ENCODE results near the gene TIMM21. TPM values are rescaled to one million over a fixed set of nuclear protein-coding genes. Genes with fewer than 3 reads are reported as not detected.

The TIMM21 gene
- total RNA-seq, 2 experiments from 2014 or later: 25.2 to 30.8 TPM

- Histone ChIP-seq H2AFZ (ENCODE audit: low read length) (no peak overlapping the region), H3K36me3 (ENCODE audit: insufficient read depth, low read length) (no peaks in the 10 kb centered on the region), H3K4me1 (ENCODE audit: insufficient read depth, low read length, poor library complexity, severe bottlenecking) (no peaks in the 10 kb centered on the region), H3K79me2 (ENCODE audit: insufficient read depth, low read depth, low read length) (no peaks in the 10 kb centered on the region), H3K27ac (ENCODE audit: low read depth, low read length, poor library complexity, severe bottlenecking) (no peak overlapping the region), H3K4me2 (ENCODE audit: low read length) (no peak overlapping the region), H3K9me2 (ENCODE audit: insufficient read depth, low read length) (no peaks in the 10 kb centered on the region), H4K20me1 (ENCODE audit: insufficient read depth, low read length) (no peaks in the 10 kb centered on the region), H3K4me3 (ENCODE audit: low read depth, low read length, poor library complexity, severe bottlenecking) (no peak overlapping the region), H3K9me3 (ENCODE audit: low read length) (no peaks in the 10 kb centered on the region)
- DNase-seq (ENCODE audit: low spot score): no peak
- ChIA-PET POLR2A (no interaction called here), CTCF (ENCODE audit: unreplicated experiment) (no interaction called here)
- intact Hi-C loops (cut with micrococcal nuclease; ENCODE audit: unreplicated experiment): no loop called here
- BruUV-seq (replicated peaks): no TSS peak
- TF ChIP-seq, protein P1, sequence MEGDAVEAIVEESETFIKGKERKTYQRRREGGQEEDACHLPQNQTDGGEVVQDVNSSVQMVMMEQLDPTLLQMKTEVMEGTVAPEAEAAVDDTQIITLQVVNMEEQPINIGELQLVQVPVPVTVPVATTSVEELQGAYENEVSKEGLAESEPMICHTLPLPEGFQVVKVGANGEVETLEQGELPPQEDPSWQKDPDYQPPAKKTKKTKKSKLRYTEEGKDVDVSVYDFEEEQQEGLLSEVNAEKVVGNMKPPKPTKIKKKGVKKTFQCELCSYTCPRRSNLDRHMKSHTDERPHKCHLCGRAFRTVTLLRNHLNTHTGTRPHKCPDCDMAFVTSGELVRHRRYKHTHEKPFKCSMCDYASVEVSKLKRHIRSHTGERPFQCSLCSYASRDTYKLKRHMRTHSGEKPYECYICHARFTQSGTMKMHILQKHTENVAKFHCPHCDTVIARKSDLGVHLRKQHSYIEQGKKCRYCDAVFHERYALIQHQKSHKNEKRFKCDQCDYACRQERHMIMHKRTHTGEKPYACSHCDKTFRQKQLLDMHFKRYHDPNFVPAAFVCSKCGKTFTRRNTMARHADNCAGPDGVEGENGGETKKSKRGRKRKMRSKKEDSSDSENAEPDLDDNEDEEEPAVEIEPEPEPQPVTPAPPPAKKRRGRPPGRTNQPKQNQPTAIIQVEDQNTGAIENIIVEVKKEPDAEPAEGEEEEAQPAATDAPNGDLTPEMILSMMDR (conservative IDR thresholded peaks at IDR 0.05; ENCODE audit: low read length): no peak
- no peak for TF ChIP-seq EZH2phosphoT487 (IDR thresholded peaks at IDR 0.05; ENCODE audit: borderline replicate concordance, low read depth, low read length)
Measured at GRCh38 chr18:74185860-74186259, 37.5 kb downstream of the TIMM21 start.

- Histone ChIP-seq H3K79me2 (ENCODE audit: insufficient read depth, low read depth, low read length) (no peaks in the 10 kb centered on the region), H2AFZ (ENCODE audit: low read length) (no peak overlapping the region), H3K4me2 (ENCODE audit: low read length) (no peak overlapping the region), H3K36me3 (ENCODE audit: insufficient read depth, low read length) (no peaks in the 10 kb centered on the region), H3K9me3 (ENCODE audit: low read length) (no peaks in the 10 kb centered on the region), H3K9me2 (ENCODE audit: insufficient read depth, low read length) (no peaks in the 10 kb centered on the region), H4K20me1 (ENCODE audit: insufficient read depth, low read length) (no peaks in the 10 kb centered on the region), H3K4me3 (ENCODE audit: low read depth, low read length, poor library complexity, severe bottlenecking) (no peak overlapping the region), H3K4me1 (ENCODE audit: insufficient read depth, low read length, poor library complexity, severe bottlenecking) (no peaks in the 10 kb centered on the region), H3K27ac (ENCODE audit: low read depth, low read length, poor library complexity, severe bottlenecking) (no peak overlapping the region)
- BruUV-seq (replicated peaks): no TSS peak
- no peak for DNase-seq (ENCODE audit: low spot score)
- ChIA-PET POLR2A (no interaction called here), CTCF (ENCODE audit: unreplicated experiment) (no interaction called here)
- TF ChIP-seq EZH2phosphoT487 (IDR thresholded peaks at IDR 0.05; ENCODE audit: borderline replicate concordance, low read depth, low read length): no peak
- TF ChIP-seq, protein P1 (conservative IDR thresholded peaks at IDR 0.05; ENCODE audit: low read length): no peak
- intact Hi-C loops (cut with micrococcal nuclease; ENCODE audit: unreplicated experiment): no loop called here
Measured at GRCh38 chr18:74186661-74187060, 38.3 kb downstream of the TIMM21 start.

GRCh38 chr18:74190086-74190485 is 41.8 kb downstream of the TIMM21 start:
- Histone ChIP-seq H3K9me2 (ENCODE audit: insufficient read depth, low read length) (no peaks in the 10 kb centered on the region), H3K9me3 (ENCODE audit: low read length) (no peaks in the 10 kb centered on the region), H3K79me2 (ENCODE audit: insufficient read depth, low read depth, low read length) (no peaks in the 10 kb centered on the region), H3K4me2 (ENCODE audit: low read length) (no peak overlapping the region), H2AFZ (ENCODE audit: low read length) (no peak overlapping the region), H4K20me1 (ENCODE audit: insufficient read depth, low read length) (no peaks in the 10 kb centered on the region), H3K36me3 (ENCODE audit: insufficient read depth, low read length) (no peaks in the 10 kb centered on the region), H3K4me3 (ENCODE audit: low read depth, low read length, poor library complexity, severe bottlenecking) (no peak overlapping the region), H3K4me1 (ENCODE audit: insufficient read depth, low read length, poor library complexity, severe bottlenecking) (no peaks in the 10 kb centered on the region), H3K27ac (ENCODE audit: low read depth, low read length, poor library complexity, severe bottlenecking) (no peak overlapping the region)
- TF ChIP-seq EZH2phosphoT487 (IDR thresholded peaks at IDR 0.05; ENCODE audit: borderline replicate concordance, low read depth, low read length): no peak
- TF ChIP-seq, protein P1 (conservative IDR thresholded peaks at IDR 0.05; ENCODE audit: low read length): no peak
- POLR2A ChIA-PET: no interaction called here
- intact Hi-C loops (cut with micrococcal nuclease; ENCODE audit: unreplicated experiment): no loop called here
- CTCF ChIA-PET (ENCODE audit: unreplicated experiment): no interaction called here
- no TSS peak for BruUV-seq (replicated peaks)
- no peak for DNase-seq (ENCODE audit: low spot score)
